ENCODE data around the gene WWP2.
"Not testable (repeated sequence)": the region's sequence is repeated elsewhere in the genome, so short reads cannot be mapped to it uniquely, and the experiment has no call there.

The WWP2 gene

GRCh38 chr16:69798466-69798865 lies 36.3 kb downstream of the WWP2 start:
- no peak for DNase-seq

- no peak for DNase-seq
Measured at GRCh38 chr16:69799611-69800031, 37.5 kb downstream of the WWP2 start.

- no peak for DNase-seq
Measured at GRCh38 chr16:69804297-69804696, 42.2 kb downstream of the WWP2 start.

- not testable (repeated sequence) for DNase-seq
Measured at GRCh38 chr16:69806776-69807175, 44.6 kb downstream of the WWP2 start.

- DNase-seq = no peak
Measured at GRCh38 chr16:69812688-69813014, 50.5 kb downstream of the WWP2 start.

GRCh38 chr16:69814078-69814477 lies 51.9 kb downstream of the WWP2 start:
- no peak for DNase-seq

- no peak for DNase-seq
Measured at GRCh38 chr16:69814561-69814960, 52.4 kb downstream of the WWP2 start.

- DNase-seq = not testable (repeated sequence)
Measured at GRCh38 chr16:69815216-69815883, 53.2 kb downstream of the WWP2 start.

GRCh38 chr16:69816996-69817395 lies 54.9 kb downstream of the WWP2 start:
- DNase-seq = no peak

- DNase-seq = no peak
Measured at GRCh38 chr16:69818891-69819545, 56.9 kb downstream of the WWP2 start.

GRCh38 chr16:69820926-69821541 lies 58.9 kb downstream of the WWP2 start:
- DNase-seq = no peak

- no peak for DNase-seq
Measured at GRCh38 chr16:69821844-69822173, 59.7 kb downstream of the WWP2 start.

GRCh38 chr16:69822174-69822935 lies 60.2 kb downstream of the WWP2 start:
- DNase-seq = no peak

- no peak for DNase-seq
Measured at GRCh38 chr16:69823831-69824563, 61.9 kb downstream of the WWP2 start.

GRCh38 chr16:69824564-69825142 lies 62.5 kb downstream of the WWP2 start:
- DNase-seq = not testable (repeated sequence)

GRCh38 chr16:69827524-69827923 lies 65.4 kb downstream of the WWP2 start:
- no peak for DNase-seq

- DNase-seq = no peak
Measured at GRCh38 chr16:69829338-69829737, 67.2 kb downstream of the WWP2 start.

GRCh38 chr16:69830146-69830533 lies 68.0 kb downstream of the WWP2 start:
- no peak for DNase-seq

- no peak for DNase-seq
Measured at GRCh38 chr16:69830534-69831211, 68.5 kb downstream of the WWP2 start.

- DNase-seq = no peak
Measured at GRCh38 chr16:69831212-69832123, 69.3 kb downstream of the WWP2 start.

All from AML-193 (cell line).